DOHH2 (cell line): Measurements from ENCODE around the gene ANKMY1.

ENCODE experiments used
- H3F3A ChIP-seq: fragments of 200-600 bp; sonication (generic), shearing (Covaris generic); 2 replicates; pipeline ENCODE4 v1.6.0; 2016; ENCODE audit warnings: antibody characterized with exemption, mild to moderate bottlenecking; ENCODE audit not compliant: control insufficient read depth, insufficient read depth
- H3K27ac ChIP-seq: fragments of 200-600 bp; sonication (generic); 2 replicates; pipeline ENCODE4 v1.5.1; 2014; ENCODE audit warnings: low read depth, mild to moderate bottlenecking, low read length, moderate library complexity
- H3K27me3 ChIP-seq: fragments of 200-600 bp; sonication (generic); 2 replicates; pipeline ENCODE4 v1.6.1; 2014; ENCODE audit warnings: mild to moderate bottlenecking, low read length, mixed read lengths; ENCODE audit not compliant: control insufficient read depth
- H3K36me3 ChIP-seq: fragments of 200-600 bp; sonication (generic); 2 replicates; pipeline ENCODE4 v1.6.1; 2014; ENCODE audit warnings: mild to moderate bottlenecking, low read length, moderate library complexity, mixed read lengths; ENCODE audit not compliant: control insufficient read depth
- H3K4me1 ChIP-seq: fragments of 200-600 bp; sonication (generic); 2 replicates; pipeline ENCODE4 v1.6.1; 2014; ENCODE audit warnings: mild to moderate bottlenecking, low read length, mixed read lengths; ENCODE audit not compliant: control insufficient read depth
- H3K4me2 ChIP-seq: fragments of 200-600 bp; sonication (generic); 2 replicates; pipeline ENCODE4 v1.6.0; 2014; ENCODE audit warnings: mild to moderate bottlenecking, low read length, moderate library complexity
- H3K4me3 ChIP-seq: fragments of 200-600 bp; sonication (generic); 2 replicates; pipeline ENCODE4 v1.5.1; 2014; ENCODE audit warnings: mild to moderate bottlenecking, low read length, mixed read lengths
- H3K79me2 ChIP-seq: fragments of 200-600 bp; sonication (generic); 2 replicates; pipeline ENCODE4 v1.6.1; 2014; ENCODE audit warnings: mild to moderate bottlenecking, low read length, mixed read lengths; ENCODE audit not compliant: control insufficient read depth
- H3K9me2 ChIP-seq: fragments of 200-600 bp; sonication (generic); replicated peaks from 2 replicates; pipeline ENCODE4 v1.6.1; 2014; ENCODE audit warnings: mild to moderate bottlenecking, low read length, mixed read lengths; ENCODE audit not compliant: control insufficient read depth
- H3K9me3 ChIP-seq: fragments of 200-600 bp; sonication (generic); 2 replicates; pipeline ENCODE4 v1.6.1; 2014; ENCODE audit warnings: antibody characterized with exemption, low read length, mixed read lengths; ENCODE audit not compliant: control insufficient read depth, insufficient read depth
- H4K20me1 ChIP-seq: fragments of 200-600 bp; sonication (generic); 2 replicates; pipeline ENCODE4 v1.6.0; 2014; ENCODE audit warnings: low read depth, mild to moderate bottlenecking, antibody characterized with exemption, low read length, moderate library complexity; ENCODE audit not compliant: control insufficient read depth, insufficient read depth
- EZH2phosphoT487 ChIP-seq: fragments of 200-600 bp; sonication (generic); IDR thresholded peaks from 2 replicates; pipeline ENCODE4 v1.6.1; 2017; ENCODE audit warnings: borderline replicate concordance, mild to moderate bottlenecking, antibody characterized with exemption, low read length, moderate library complexity, mixed read lengths
- TF ChIP-seq, protein P1 (sequence below): fragments of 200-600 bp; sonication (generic); IDR thresholded peaks from one replicate; pipeline ENCODE4 v1.5.1; 2014; ENCODE audit warnings: antibody characterized with exemption, mild to moderate bottlenecking, low read depth, low read length; ENCODE audit not compliant: poor library complexity, severe bottlenecking

ANKMY1 gene

DNA sequence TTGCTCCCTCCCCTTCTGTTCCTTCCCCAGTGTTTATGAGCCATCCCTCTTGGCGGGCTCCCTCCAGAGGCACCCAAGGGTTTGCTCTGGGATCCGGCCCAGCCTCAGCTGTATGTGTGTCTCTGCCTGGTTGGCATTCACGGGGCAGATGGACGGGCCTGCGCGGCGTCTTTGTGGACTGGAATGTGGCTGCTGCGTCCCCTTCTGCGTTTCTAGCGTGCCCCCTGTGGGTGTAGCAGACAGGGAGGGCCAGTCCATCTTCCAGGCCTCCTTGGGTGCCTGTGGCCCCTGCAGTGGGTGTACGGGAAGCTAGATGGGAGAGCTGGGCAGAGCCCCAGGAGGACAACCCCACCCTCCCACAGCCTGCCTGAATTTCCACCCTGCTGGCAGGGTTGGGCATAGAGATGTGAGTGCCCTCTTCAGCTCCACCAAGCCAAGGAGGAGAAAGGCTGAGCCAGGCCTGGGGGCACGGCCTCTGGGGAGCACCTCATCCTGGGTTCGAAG, 106.6 kb downstream of the ANKMY1 start:
- Histone ChIP-seq H3K27me3 (peaks cover 21% of the 10 kb centered on the region), H3K9me3 (no peaks in the 10 kb centered on the region), H3F3A (no peaks in the 10 kb centered on the region), H3K9me2 (no peaks in the 10 kb centered on the region), H4K20me1 (no peaks in the 10 kb centered on the region), H3K79me2 (no peaks in the 10 kb centered on the region), H3K4me1 (no peaks in the 10 kb centered on the region), H3K27ac (no peak overlapping the region), H3K4me2 (no peak overlapping the region), H3K4me3 (no peak overlapping the region), H3K36me3 (no peaks in the 10 kb centered on the region)
- no peak for TF ChIP-seq EZH2phosphoT487
- TF ChIP-seq, protein P1, sequence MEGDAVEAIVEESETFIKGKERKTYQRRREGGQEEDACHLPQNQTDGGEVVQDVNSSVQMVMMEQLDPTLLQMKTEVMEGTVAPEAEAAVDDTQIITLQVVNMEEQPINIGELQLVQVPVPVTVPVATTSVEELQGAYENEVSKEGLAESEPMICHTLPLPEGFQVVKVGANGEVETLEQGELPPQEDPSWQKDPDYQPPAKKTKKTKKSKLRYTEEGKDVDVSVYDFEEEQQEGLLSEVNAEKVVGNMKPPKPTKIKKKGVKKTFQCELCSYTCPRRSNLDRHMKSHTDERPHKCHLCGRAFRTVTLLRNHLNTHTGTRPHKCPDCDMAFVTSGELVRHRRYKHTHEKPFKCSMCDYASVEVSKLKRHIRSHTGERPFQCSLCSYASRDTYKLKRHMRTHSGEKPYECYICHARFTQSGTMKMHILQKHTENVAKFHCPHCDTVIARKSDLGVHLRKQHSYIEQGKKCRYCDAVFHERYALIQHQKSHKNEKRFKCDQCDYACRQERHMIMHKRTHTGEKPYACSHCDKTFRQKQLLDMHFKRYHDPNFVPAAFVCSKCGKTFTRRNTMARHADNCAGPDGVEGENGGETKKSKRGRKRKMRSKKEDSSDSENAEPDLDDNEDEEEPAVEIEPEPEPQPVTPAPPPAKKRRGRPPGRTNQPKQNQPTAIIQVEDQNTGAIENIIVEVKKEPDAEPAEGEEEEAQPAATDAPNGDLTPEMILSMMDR, result no peak

DNA sequence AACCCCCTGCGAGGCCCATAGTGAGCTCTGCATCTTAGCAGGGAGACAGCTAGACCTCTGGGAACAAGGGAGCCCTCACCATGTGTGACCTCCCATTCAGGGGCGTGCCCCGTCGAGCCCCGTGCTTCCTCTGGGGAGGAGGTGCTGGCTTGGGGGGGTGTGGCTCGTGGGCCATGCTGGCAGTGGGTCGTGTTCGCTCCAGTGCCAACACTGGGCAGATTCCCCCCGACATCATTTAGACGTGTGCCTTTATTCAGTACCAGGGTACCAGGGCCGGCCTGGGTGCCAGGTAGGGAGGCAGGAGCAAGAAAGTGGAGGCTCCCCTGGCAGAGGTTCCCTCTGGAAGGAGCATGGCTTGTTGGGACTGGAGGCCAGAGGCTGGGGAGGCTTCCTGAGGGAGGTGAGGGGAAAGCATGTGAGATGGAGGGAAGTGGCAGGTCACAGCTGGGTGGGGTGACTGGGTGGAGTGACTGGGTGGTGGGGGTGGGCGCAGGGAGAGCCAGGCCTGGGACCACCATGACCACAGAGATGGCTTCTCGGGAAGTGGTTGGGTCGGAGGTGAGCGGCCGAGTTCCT, 107.2 kb downstream of the ANKMY1 start:
- Histone ChIP-seq H3K9me2 (no peaks in the 10 kb centered on the region), H3K4me3 (no peak overlapping the region), H3K4me2 (no peak overlapping the region), H3K79me2 (no peaks in the 10 kb centered on the region), H3K27ac (no peak overlapping the region), H3K36me3 (no peaks in the 10 kb centered on the region), H3F3A (no peaks in the 10 kb centered on the region), H3K9me3 (no peaks in the 10 kb centered on the region), H4K20me1 (no peaks in the 10 kb centered on the region), H3K4me1 (no peaks in the 10 kb centered on the region), H3K27me3 (peaks cover 21% of the 10 kb centered on the region)
- no peak for TF ChIP-seq EZH2phosphoT487
- TF ChIP-seq, protein P1, result no peak

DNA sequence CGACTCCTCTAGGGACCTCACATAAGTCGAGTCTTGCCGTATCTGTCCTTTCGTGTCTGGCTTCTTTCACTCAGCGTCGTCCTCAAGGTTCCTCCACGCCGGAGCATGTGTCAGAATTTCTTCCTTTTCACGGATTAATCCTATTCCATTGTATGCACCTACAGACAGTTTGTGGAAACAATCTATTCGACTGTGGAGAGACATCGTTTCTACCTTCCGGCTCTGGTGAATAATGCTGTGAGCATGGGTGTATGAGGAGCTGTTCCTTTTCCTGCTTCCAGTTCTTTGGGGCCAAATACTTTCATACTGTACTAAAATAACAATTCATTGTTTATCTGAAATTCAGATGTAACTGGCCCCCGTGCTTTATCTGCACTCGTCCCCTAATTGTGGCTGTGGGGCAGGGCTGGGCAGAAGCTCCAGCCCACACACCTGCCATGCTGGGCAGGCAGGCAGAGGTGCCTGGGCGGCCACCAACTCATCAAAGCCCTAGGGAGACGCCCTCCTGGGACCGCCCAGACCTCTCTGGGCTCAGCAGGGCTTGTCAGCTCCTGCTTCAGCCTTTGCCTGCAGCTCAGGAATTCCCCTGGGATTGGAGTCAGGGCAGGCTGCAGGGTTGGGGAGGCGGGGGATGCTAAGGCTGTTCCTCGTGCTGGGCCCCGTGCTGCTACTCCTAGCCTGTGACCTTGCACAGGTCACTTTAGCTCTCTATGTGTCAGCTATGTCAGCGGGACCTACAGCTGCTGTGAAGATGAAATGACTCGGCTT, 107.8 kb downstream of the ANKMY1 start:
- Histone ChIP-seq H3K27ac (no peak overlapping the region), H3K79me2 (no peaks in the 10 kb centered on the region), H3K9me2 (no peaks in the 10 kb centered on the region), H3K9me3 (no peaks in the 10 kb centered on the region), H3F3A (no peaks in the 10 kb centered on the region), H3K4me1 (no peaks in the 10 kb centered on the region), H4K20me1 (no peaks in the 10 kb centered on the region), H3K36me3 (no peaks in the 10 kb centered on the region), H3K27me3 (peaks cover 18% of the 10 kb centered on the region), H3K4me3 (no peak overlapping the region), H3K4me2 (no peak overlapping the region)
- TF ChIP-seq, protein P1, result no peak
- TF ChIP-seq EZH2phosphoT487, result no peak
